ENCODE measurements around the gene SPOCK3. TPM values are rescaled to one million over a fixed set of nuclear protein-coding genes. Genes with fewer than 3 reads are reported as not detected.

SPOCK3 gene
- polyA plus RNA-seq, 2 of the 4 experiments (the other 2 are of a cell fraction): 0.15 to 0.61 TPM

DNA sequence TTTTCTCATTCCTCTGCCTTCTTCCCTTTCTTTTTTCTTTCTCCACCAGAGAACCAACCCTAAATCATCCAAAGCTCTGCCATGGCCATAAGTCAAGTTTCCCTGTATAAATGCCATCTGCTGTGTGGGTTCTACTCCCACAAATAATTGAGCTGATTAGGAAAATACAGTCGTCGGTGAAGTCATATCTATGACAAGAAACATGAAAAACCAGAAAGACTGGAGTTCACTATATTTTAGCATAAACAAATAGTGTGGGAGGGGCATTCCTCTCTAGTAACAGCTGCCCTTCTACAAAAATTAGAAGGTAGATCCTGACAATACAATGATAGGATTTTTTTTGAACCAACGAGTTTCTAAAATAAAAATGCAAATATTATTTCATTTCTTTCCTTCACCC lies 48.8 kb downstream of the SPOCK3 start (continued):
- TF ChIP-seq, protein P1, sequence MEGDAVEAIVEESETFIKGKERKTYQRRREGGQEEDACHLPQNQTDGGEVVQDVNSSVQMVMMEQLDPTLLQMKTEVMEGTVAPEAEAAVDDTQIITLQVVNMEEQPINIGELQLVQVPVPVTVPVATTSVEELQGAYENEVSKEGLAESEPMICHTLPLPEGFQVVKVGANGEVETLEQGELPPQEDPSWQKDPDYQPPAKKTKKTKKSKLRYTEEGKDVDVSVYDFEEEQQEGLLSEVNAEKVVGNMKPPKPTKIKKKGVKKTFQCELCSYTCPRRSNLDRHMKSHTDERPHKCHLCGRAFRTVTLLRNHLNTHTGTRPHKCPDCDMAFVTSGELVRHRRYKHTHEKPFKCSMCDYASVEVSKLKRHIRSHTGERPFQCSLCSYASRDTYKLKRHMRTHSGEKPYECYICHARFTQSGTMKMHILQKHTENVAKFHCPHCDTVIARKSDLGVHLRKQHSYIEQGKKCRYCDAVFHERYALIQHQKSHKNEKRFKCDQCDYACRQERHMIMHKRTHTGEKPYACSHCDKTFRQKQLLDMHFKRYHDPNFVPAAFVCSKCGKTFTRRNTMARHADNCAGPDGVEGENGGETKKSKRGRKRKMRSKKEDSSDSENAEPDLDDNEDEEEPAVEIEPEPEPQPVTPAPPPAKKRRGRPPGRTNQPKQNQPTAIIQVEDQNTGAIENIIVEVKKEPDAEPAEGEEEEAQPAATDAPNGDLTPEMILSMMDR (IDR thresholded peaks at IDR 0.05): no peak

DNA sequence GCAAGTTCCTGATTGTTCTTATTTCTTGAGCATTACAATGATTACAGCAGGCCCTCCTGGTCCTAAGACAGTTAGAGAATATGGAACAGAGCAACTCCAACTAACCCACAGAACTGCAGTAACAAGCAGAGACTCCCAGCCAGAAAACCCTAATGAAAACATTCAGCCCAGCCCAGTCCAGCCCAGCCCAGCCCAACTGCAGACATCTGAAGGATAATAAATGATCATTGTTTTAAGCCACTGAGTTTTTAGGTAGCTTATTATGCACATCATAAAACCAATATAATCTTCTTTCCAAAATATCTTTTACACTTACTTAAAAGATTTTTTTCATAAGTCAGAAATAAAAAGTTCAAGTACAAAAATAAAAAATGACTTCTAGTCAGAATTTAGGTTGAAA lies 51.3 kb downstream of the SPOCK3 start:
- TF ChIP-seq CBX2 (IDR thresholded peaks at IDR 0.05; ENCODE audit: borderline replicate concordance, low read depth) (no peak), SMC3 (IDR thresholded peaks at IDR 0.05) (no peak), SREBF2 (IDR thresholded peaks at IDR 0.05) (no peak), NPAS2 (CRISPR knock-in tag; IDR thresholded peaks at IDR 0.05; ENCODE audit: borderline replicate concordance) (no peak), BHLHE40 (IDR thresholded peaks at IDR 0.05; ENCODE audit: low read depth, low read length) (no peak), HOXB5 (CRISPR knock-in tag; IDR thresholded peaks at IDR 0.05) (no peak), MAFK (IDR thresholded peaks at IDR 0.05; ENCODE audit: partially characterized antibody) (no peak)
- ATAC-seq: no peak

DNA sequence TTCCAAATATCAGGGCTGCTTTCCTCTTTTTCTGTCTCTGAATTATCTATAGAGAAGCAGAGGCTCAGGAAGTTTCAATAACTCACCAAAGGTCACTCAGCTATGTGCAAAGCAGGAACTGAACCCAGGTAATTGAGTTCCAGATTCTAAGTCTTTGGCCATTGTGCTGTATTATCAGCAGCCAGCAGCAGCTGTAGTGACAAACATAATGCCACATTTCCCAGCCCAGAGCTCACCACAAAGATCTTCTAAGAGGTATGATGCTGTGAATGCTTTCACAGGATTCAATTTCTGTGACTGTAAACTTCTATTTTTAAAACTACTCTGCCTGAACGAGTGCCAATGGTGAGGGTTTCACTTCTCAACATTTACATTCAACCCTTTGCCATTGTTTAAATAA lies 56.4 kb downstream of the SPOCK3 start:
- Histone ChIP-seq H3K9me3 (no peaks in the 10 kb centered on the region), H3K4me3 (no peak overlapping the region), H3K4me2 (no peak overlapping the region), H3K27ac (no peak overlapping the region), H3K4me1 (no peaks in the 10 kb centered on the region)
- WGBS (ENCODE audit: missing lambda C conversion rate): 12% methylated on average over 1 of the region's 1 CpG
- TF ChIP-seq RARB (CRISPR knock-in tag; IDR thresholded peaks at IDR 0.05) (no peak), NR3C1 (IDR thresholded peaks at IDR 0.05) (no peak), EHF (CRISPR knock-in tag; IDR thresholded peaks at IDR 0.05) (no peak), HOXA7 (CRISPR knock-in tag; IDR thresholded peaks at IDR 0.05) (no peak), POLR2A (IDR thresholded peaks at IDR 0.05; ENCODE audit: low read length) (no peak), KDM1A (IDR thresholded peaks at IDR 0.05; ENCODE audit: low read depth) (no peak), CHD4 (IDR thresholded peaks at IDR 0.05; ENCODE audit: borderline replicate concordance) (no peak), CHD2 (IDR thresholded peaks at IDR 0.05; ENCODE audit: low read length, partially characterized antibody) (no peak), HDAC2 (IDR thresholded peaks at IDR 0.05) (no peak)
- TF ChIP-seq, protein P2, sequence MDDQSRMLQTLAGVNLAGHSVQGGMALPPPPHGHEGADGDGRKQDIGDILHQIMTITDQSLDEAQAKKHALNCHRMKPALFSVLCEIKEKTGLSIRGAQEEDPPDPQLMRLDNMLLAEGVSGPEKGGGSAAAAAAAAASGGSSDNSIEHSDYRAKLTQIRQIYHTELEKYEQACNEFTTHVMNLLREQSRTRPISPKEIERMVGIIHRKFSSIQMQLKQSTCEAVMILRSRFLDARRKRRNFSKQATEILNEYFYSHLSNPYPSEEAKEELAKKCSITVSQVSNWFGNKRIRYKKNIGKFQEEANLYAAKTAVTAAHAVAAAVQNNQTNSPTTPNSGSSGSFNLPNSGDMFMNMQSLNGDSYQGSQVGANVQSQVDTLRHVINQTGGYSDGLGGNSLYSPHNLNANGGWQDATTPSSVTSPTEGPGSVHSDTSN (IDR thresholded peaks at IDR 0.05): no peak
- TF ChIP-seq, protein P3, sequence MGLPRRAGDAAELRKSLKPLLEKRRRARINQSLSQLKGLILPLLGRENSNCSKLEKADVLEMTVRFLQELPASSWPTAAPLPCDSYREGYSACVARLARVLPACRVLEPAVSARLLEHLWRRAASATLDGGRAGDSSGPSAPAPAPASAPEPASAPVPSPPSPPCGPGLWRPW (IDR thresholded peaks at IDR 0.05): no peak
- TF ChIP-seq, protein P4, sequence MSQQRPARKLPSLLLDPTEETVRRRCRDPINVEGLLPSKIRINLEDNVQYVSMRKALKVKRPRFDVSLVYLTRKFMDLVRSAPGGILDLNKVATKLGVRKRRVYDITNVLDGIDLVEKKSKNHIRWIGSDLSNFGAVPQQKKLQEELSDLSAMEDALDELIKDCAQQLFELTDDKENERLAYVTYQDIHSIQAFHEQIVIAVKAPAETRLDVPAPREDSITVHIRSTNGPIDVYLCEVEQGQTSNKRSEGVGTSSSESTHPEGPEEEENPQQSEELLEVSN (IDR thresholded peaks at IDR 0.05; ENCODE audit: borderline replicate concordance, low read depth): no peak
- TF ChIP-seq, protein P5, sequence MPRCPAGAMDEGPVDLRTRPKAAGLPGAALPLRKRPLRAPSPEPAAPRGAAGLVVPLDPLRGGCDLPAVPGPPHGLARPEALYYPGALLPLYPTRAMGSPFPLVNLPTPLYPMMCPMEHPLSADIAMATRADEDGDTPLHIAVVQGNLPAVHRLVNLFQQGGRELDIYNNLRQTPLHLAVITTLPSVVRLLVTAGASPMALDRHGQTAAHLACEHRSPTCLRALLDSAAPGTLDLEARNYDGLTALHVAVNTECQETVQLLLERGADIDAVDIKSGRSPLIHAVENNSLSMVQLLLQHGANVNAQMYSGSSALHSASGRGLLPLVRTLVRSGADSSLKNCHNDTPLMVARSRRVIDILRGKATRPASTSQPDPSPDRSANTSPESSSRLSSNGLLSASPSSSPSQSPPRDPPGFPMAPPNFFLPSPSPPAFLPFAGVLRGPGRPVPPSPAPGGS (IDR thresholded peaks at IDR 0.05): no peak
- TF ChIP-seq, protein P6, sequence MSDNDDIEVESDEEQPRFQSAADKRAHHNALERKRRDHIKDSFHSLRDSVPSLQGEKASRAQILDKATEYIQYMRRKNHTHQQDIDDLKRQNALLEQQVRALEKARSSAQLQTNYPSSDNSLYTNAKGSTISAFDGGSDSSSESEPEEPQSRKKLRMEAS (IDR thresholded peaks at IDR 0.05): no peak
- TF ChIP-seq, protein P7, sequence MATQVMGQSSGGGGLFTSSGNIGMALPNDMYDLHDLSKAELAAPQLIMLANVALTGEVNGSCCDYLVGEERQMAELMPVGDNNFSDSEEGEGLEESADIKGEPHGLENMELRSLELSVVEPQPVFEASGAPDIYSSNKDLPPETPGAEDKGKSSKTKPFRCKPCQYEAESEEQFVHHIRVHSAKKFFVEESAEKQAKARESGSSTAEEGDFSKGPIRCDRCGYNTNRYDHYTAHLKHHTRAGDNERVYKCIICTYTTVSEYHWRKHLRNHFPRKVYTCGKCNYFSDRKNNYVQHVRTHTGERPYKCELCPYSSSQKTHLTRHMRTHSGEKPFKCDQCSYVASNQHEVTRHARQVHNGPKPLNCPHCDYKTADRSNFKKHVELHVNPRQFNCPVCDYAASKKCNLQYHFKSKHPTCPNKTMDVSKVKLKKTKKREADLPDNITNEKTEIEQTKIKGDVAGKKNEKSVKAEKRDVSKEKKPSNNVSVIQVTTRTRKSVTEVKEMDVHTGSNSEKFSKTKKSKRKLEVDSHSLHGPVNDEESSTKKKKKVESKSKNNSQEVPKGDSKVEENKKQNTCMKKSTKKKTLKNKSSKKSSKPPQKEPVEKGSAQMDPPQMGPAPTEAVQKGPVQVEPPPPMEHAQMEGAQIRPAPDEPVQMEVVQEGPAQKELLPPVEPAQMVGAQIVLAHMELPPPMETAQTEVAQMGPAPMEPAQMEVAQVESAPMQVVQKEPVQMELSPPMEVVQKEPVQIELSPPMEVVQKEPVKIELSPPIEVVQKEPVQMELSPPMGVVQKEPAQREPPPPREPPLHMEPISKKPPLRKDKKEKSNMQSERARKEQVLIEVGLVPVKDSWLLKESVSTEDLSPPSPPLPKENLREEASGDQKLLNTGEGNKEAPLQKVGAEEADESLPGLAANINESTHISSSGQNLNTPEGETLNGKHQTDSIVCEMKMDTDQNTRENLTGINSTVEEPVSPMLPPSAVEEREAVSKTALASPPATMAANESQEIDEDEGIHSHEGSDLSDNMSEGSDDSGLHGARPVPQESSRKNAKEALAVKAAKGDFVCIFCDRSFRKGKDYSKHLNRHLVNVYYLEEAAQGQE (IDR thresholded peaks at IDR 0.05): no peak
- FAIRE-seq (no peak), ATAC-seq (no peak), DNase-seq (ENCODE audit: low read depth in 1 of 2, low spot score in 1 of 2) (no peak)
- POLR2A ChIA-PET: no interaction called here
- CTCF ChIA-PET: no interaction called here

More for the DNA sequence above, 51.3 kb downstream of the SPOCK3 start:
- Histone ChIP-seq H3K4me3 (no peak overlapping the region), H3K27ac (no peak overlapping the region), H3K9me3 (no peaks in the 10 kb centered on the region), H3K4me2 (no peak overlapping the region), H3K4me1 (no peaks in the 10 kb centered on the region)
- ChIA-PET POLR2A (no interaction called here), CTCF (no interaction called here)
- FAIRE-seq: no peak
- no peak for DNase-seq (ENCODE audit: low read depth in 1 of 2, low spot score in 1 of 2)
